A549 (cell line): ENCODE results near the gene SOD2.

Source experiments
- BCL3 ChIP-seq: fragments of >200 bp; sonication (Bioruptor Twin); formaldehyde crosslinking; IDR thresholded peaks from 3 replicates; pipeline ENCODE4 v1.6.1; 2016
- CTCF ChIP-seq: fragments of >200 bp; sonication (Bioruptor Twin); formaldehyde crosslinking; IDR thresholded peaks from 3 replicates; pipeline ENCODE4 v1.5.1; 2016
- ELK1 ChIP-seq: fragments of 150-350 bp; IDR thresholded peaks from 2 replicates; pipeline ENCODE4 v1.6.1; 2014; ENCODE audit warnings: low read depth, mild to moderate bottlenecking, low read length
- HDAC2 ChIP-seq: fragments of 200-600 bp; sonication (generic); IDR thresholded peaks from 2 replicates; pipeline ENCODE4 v1.6.1; 2016
- HOXA7 ChIP-seq: fragments of 250-450 bp; sonication (Bioruptor Pico); IDR thresholded peaks from 2 replicates; pipeline ENCODE4 v1.5.0; 2020; ENCODE audit warnings: mild to moderate bottlenecking, moderate library complexity
- KDM5A ChIP-seq: fragments of 200-600 bp; sonication (generic); IDR thresholded peaks from 2 replicates; pipeline ENCODE4 v1.6.1; 2016; ENCODE audit warnings: antibody characterized with exemption, mild to moderate bottlenecking
- MAX ChIP-seq: IDR thresholded peaks from 2 replicates; pipeline ENCODE4 v1.6.1; 2012
- MYC ChIP-seq: IDR thresholded peaks from 2 replicates; pipeline ENCODE4 v1.6.1; 2012; ENCODE audit warnings: mild to moderate bottlenecking, inconsistent platforms, low read length, improper control_type of control experiment, borderline replicate concordance
- POLR2A ChIP-seq: IDR thresholded peaks from 2 replicates; pipeline ENCODE4 v1.6.1; 2012; ENCODE audit warnings: mild to moderate bottlenecking, low read length
- REST ChIP-seq: fragments of 200-600 bp; sonication (generic); IDR thresholded peaks from 2 replicates; pipeline ENCODE4 v1.6.1; 2016; ENCODE audit warnings: antibody characterized with exemption, mild to moderate bottlenecking, moderate library complexity

GRCh38 chr6:159682810-159683209, 10.2 kb downstream of the SOD2 start:
- TF ChIP-seq MYC (no peak), POLR2A (no peak), BCL3 (no peak), CTCF (no peak), MAX (no peak), HDAC2 (no peak), REST (no peak), ELK1 (no peak), HOXA7 (CRISPR knock-in tag) (no peak), KDM5A (no peak)
